Activated CD4-positive, alpha-beta T cell treated with anti-CD3 and anti-CD28 coated beads for 24 hours (primary cell): ENCODE data around the gene RYR1.

Experiments
- DNase-seq, 2 donors: peaks; one replicate each; pipeline ENCODE4 v3.0.0-alpha.2; 2020; ENCODE audit warnings: low read depth in 2 of 2

RYR1 gene

GRCh38 chr19:38427035-38427677 is 6.3 kb upstream of the RYR1 start:
- DNase-seq = peak; percentile 26 to 35

GRCh38 chr19:38429055-38429810 is 4.3 kb upstream of the RYR1 start:
- DNase-seq = no peak

DNA sequence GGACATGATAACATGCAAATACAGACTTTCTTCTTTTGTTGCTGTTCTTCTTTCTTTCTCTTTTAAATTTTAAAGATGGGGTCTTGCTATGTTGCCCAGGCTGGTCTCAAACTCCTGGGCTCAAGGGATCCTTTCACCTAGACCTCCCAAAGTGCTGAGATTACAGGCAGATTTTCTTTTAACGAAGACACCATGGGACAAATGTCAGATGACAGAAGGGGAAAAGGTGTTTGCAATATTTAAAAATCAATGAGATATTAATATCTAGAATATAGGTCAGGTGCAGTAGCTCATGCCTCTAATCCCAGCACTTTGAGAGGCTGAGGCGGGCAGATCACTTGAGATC is 3.7 kb upstream of the RYR1 start:
- DNase-seq = no peak

DNA sequence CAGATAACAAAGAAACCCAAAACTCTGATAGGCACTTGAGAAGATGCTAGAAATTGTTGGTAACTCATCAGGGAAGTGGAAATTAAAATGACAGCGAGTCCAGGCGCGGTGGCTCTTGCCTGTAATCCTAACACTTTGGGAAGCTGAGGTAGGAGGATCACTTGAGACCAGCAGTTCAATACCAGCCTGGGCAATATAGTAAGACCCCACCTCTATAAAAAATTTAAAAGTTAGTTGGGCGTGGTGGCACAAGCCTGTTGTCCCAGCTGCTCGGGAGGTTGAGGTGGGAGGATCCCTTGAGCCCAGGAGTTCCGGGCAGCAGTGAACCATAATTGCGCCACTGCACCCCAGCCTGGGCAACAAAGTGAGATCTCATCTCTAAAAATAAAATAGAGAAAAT is 2.6 kb upstream of the RYR1 start:
- no peak for DNase-seq

- DNase-seq = no peak
Measured at GRCh38 chr19:38434549-38435051, 1.1 kb downstream of the RYR1 start.

- DNase-seq = no peak
Measured at GRCh38 chr19:38437295-38437694, 3.8 kb downstream of the RYR1 start.

DNA sequence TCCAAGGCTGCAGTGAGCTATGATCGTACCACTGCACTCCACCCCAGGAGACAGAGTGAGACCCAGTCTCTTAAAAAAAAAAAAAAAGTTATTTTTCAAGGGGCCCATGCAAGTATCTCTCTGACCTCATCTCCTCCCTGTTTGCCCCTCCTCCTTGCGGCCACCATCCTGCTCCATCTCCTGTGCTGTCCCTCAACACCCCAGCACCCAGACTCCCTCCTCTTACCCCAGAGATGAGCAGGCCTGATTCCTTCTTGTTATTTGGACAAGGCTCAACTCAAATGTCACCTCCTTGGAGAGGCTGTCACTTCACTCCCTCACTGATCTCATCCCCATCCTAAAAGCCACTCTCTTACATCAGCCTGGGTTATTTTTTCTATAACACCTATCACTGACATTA is 4.4 kb downstream of the RYR1 start:
- no peak for DNase-seq

DNA sequence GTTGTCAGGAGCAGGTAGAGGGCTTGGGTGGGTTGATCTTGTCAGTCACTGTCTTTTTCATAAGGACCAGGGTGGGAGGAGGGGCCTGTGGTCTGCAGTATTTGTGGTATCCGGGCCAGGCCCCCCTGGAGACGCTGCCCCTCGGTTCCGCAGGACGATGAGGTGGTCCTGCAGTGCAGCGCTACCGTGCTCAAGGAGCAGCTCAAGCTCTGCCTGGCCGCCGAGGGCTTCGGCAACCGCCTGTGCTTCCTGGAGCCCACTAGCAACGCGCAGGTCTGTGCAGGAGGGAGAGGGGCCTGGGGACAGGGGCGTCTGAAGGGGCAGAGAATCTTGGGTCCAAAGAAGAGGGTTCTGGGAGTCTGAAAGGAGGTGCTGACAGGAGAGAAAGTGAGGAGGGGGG is 7.1 kb downstream of the RYR1 start:
- no peak for DNase-seq

- DNase-seq = no peak
Measured at GRCh38 chr19:38441657-38442348, 8.3 kb downstream of the RYR1 start.

GRCh38 chr19:38442736-38443135 is 9.2 kb downstream of the RYR1 start:
- DNase-seq = no peak

GRCh38 chr19:38443458-38443999 is 10.0 kb downstream of the RYR1 start:
- DNase-seq = no peak

DNA sequence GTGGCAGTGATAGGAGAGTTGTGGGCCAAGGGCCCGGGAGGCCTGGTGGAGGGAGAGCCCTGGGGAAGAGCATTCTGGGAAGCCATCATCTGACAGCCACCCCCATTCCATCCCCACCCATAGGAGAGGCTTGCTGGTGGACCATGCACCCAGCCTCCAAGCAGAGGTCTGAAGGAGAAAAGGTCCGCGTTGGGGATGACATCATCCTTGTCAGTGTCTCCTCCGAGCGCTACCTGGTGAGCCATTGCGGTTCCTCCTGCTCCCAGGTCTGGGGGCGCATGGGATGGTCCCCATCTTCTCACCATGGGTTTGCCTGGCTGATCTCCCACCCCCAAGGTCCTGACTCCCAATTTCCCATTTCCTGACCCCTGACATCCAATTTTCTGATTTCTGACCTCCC is 10.5 kb downstream of the RYR1 start:
- DNase-seq = no peak

GRCh38 chr19:38445362-38445761 is 11.9 kb downstream of the RYR1 start:
- DNase-seq = no peak

- no peak for DNase-seq
Measured at GRCh38 chr19:38448225-38448624, 14.7 kb downstream of the RYR1 start.

DNA sequence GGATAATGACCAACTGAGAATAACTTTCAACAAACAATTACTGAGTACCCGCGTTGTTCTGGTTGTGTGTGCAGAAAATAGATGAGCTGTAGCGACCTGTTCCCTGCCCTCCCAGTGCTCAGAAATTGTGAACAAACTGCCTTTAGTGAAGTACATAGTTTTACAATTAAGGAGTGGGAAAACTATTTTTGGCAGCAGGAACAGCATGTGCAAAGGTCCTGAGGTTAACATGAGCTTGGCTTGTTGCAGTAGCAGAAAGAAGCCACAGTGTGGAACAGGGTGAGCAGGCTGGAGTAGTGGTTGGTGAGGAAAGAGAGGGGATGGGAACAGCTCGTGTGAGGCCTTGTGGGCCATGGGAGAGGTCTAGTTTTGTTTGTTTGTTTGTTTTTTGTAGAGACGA is 16.0 kb downstream of the RYR1 start:
- DNase-seq = no peak

DNA sequence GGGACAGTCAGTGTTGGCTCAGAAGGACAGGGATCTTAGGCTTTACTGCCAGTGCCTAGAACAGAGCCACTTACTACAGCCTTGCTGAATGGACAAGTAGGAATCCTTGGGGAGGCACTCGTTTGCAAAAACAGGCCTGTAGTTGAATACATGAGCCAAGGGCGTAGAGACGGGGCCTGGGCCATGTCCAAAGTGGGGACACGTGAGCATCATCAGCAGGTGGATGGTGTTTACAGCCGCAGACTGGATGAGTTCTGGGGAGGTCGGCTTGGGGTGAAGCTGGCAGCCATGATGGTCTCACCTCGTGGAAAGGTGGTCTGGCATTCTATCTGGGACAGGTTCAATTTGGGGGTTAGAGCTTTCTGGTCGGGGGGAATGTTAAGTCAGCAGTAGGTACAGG is 17.5 kb downstream of the RYR1 start:
- DNase-seq = no peak

DNA sequence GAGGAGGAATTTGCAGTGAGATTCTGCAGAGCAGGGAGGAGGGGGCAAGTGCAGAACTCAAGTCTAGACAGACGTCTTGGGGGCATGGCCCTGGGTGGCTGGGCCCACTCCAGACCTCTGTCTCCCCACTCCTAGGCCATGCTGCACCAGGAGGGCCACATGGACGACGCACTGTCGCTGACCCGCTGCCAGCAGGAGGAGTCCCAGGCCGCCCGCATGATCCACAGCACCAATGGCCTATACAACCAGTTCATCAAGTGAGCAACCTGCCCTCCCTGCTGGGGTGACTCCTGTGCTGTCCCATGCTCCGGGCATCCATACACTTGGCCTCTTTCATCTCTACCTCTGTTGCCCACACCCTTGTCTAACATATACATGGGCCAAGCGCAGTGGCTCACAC is 18.1 kb downstream of the RYR1 start:
- no peak for DNase-seq

DNA sequence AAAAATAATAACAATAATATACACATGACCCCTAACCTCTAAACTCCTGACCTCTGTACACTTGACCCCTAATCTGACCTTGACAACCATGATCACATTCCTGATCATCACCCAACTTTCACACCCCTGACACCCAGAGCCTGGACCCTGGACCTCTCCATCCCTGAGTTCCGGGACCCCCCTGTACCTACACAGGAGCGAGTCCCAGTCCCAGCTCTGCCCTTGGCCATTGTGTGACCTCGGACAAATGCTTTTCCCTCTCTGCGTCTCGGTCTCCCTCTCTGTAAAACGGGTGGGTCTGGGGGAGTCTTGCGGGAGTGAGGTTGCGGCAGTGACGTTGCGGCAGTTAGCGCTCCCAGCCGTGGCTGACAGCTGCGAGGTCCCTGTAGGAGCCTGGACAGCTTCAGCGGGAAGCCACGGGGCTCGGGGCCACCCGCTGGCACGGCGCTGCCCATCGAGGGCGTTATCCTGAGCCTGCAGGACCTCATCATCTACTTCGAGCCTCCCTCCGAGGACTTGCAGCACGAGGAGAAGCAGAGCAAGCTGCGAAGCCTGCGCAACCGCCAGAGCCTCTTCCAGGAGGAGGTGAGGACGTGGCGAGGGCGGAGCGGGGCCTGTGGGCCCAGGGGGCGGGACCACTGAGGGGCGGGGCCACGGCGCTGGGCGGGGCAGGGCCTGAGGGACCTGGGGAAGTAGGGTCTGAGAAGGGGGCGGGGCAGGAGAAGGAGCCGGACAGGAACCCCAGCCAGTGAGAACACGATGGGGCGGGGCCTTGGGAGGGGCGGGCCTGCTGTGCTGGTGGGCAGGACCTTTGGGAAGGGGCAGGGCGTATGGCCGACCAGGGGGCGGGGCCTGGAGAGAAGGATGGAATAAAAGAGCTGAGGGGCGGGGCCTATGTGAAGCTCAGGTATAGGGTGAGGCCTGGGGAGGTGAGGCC is 19.2 kb downstream of the RYR1 start:
- peak in 1 of 2 donors; percentile 6 for DNase-seq

DNA sequence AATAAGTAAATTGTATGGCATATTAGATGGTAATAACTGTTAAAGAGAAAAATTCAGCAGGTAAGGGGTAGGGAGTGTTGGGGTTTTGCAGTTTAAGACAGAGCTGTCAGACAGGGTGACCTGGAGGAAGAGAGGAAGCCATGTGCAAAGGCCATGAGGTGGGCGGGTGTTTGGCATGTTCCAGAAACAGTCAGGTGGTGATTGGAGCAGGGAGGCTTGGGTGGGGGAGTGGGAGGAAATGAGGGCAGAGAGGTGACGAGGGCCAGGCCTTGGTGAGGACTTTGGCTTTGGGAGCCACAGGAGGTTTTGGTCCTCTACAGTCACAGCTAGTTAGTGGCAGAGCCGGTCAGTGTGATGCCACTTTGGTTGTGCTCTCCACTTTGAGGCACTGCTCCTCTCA is 20.1 kb downstream of the RYR1 start:
- no peak for DNase-seq

DNA sequence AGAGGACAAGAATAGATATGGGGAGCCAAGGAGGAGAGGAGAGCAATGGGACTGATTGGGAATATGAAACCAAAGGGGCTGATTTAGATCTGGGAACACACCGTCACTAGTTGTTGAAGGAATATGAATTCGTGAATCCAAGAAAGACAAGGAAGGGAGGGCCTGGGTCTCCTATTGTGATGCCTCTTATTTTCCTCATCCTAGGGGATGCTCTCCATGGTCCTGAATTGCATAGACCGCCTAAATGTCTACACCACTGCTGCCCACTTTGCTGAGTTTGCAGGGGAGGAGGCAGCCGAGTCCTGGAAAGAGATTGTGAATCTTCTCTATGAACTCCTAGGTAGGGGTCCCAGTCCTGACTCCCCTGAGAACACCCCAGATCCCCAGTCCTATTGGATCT is 21.5 kb downstream of the RYR1 start:
- no peak for DNase-seq

GRCh38 chr19:38457202-38457601 is 23.7 kb downstream of the RYR1 start:
- DNase-seq = no peak
